SK-N-SH treated with all-trans-retinoic acid at 6 μM for 48 hours (cell line): ENCODE data around the gene FGGY.

ENCODE experiments used
- ATAC-seq: fragments of 200-7000 bp; cut with Tn5 transposase; 3 replicates; pipeline ENCODE4 v1.9.1; 2020; ENCODE audit warnings: mild to moderate bottlenecking, moderate library complexity
- ARNTL ChIP-seq: fragments of 450-650 bp; formaldehyde crosslinking; IDR thresholded peaks from 2 replicates; pipeline ENCODE4 v1.5.0; 2020; ENCODE audit warnings: low read depth, mild to moderate bottlenecking, moderate library complexity, borderline replicate concordance
- BACH2 ChIP-seq: fragments of 250-450 bp; sonication (Bioruptor Pico); IDR thresholded peaks from 2 replicates; pipeline ENCODE4 v1.9.0; 2021; ENCODE audit warnings: mild to moderate bottlenecking, borderline replicate concordance
- CREB5 ChIP-seq: fragments of 250-450 bp; sonication (Bioruptor Pico); IDR thresholded peaks from 2 replicates; pipeline ENCODE4 v1.5.1; 2020; ENCODE audit warnings: low read depth, mild to moderate bottlenecking, moderate library complexity
- CSRNP3 ChIP-seq: fragments of 250-450 bp; sonication (Bioruptor Pico); IDR thresholded peaks from 2 replicates; pipeline ENCODE4 v1.5.1; 2021; ENCODE audit warnings: mild to moderate bottlenecking, moderate library complexity
- ESRRG ChIP-seq: fragments of 250-450 bp; sonication (Bioruptor Pico); IDR thresholded peaks from 2 replicates; pipeline ENCODE4 v1.6.1; 2021; ENCODE audit warnings: mild to moderate bottlenecking
- GLIS3 ChIP-seq: fragments of 250-450 bp; sonication (Bioruptor Pico); IDR thresholded peaks from 2 replicates; pipeline ENCODE4 v1.5.0; 2020; ENCODE audit warnings: mild to moderate bottlenecking, moderate library complexity
- ISL1 ChIP-seq: fragments of 250-450 bp; sonication (Bioruptor Pico); IDR thresholded peaks from 2 replicates; pipeline ENCODE4 v2.1.2; 2022; ENCODE audit warnings: mild to moderate bottlenecking, moderate library complexity
- OSR1 ChIP-seq: fragments of 250-450 bp; sonication (Bioruptor Pico); IDR thresholded peaks from 2 replicates; pipeline ENCODE4 v1.8.0; 2022; ENCODE audit warnings: moderate library complexity, mild to moderate bottlenecking, inconsistent platforms
- PPARA ChIP-seq: fragments of 250-450 bp; sonication (Bioruptor Pico); IDR thresholded peaks from 2 replicates; pipeline ENCODE4 v1.5.0; 2020; ENCODE audit warnings: mild to moderate bottlenecking, borderline replicate concordance
- RARB ChIP-seq: fragments of 250-450 bp; sonication (Bioruptor Pico); IDR thresholded peaks from 2 replicates; pipeline ENCODE4 v1.8.0; 2021; ENCODE audit warnings: mild to moderate bottlenecking, moderate library complexity
- TOX ChIP-seq: fragments of 250-450 bp; sonication (Bioruptor Pico); IDR thresholded peaks from 2 replicates; pipeline ENCODE4 v1.8.0; 2021; ENCODE audit warnings: mild to moderate bottlenecking, moderate library complexity, borderline replicate concordance
- ZFP3 ChIP-seq: fragments of 250-450 bp; sonication (Bioruptor Pico); IDR thresholded peaks from 2 replicates; pipeline ENCODE4 v1.5.0; 2020; ENCODE audit warnings: mild to moderate bottlenecking, moderate library complexity
- ZNF565 ChIP-seq: fragments of 450-650 bp; formaldehyde crosslinking; conservative IDR thresholded peaks from 2 replicates; pipeline ENCODE4 v1.5.0; 2020; ENCODE audit warnings: low read depth, mild to moderate bottlenecking, moderate library complexity
- ZNF70 ChIP-seq: fragments of 450-650 bp; formaldehyde crosslinking; IDR thresholded peaks from 2 replicates; pipeline ENCODE4 v1.5.0; 2020; ENCODE audit warnings: mild to moderate bottlenecking, moderate library complexity
- TF ChIP-seq, protein P1 (sequence below): fragments of 250-450 bp; sonication (Bioruptor Pico); IDR thresholded peaks from 2 replicates; pipeline ENCODE4 v1.8.0; 2020; ENCODE audit warnings: mild to moderate bottlenecking, moderate library complexity, borderline replicate concordance
- TF ChIP-seq, protein P2 (sequence below): fragments of 250-450 bp; sonication (Bioruptor Pico); IDR thresholded peaks from 2 replicates; pipeline ENCODE4 v1.8.0; 2021; ENCODE audit warnings: low read depth, mild to moderate bottlenecking, moderate library complexity, borderline replicate concordance

The FGGY gene

GRCh38 chr1:59701376-59701775 lies 404.5 kb downstream of the FGGY start (continued):
- TF ChIP-seq ZNF565 (CRISPR knock-in tag) (no peak), ESRRG (no peak), PPARA (CRISPR knock-in tag) (no peak)

GRCh38 chr1:59703226-59703917 lies 406.5 kb downstream of the FGGY start:
- ATAC-seq, result peak; percentile 77
- peak; percentile 47; the same call in 1 of the 2 replicates for TF ChIP-seq ISL1 (CRISPR knock-in tag)
- no peak for TF ChIP-seq CREB5 (CRISPR knock-in tag)
- no peak for TF ChIP-seq ZNF70 (CRISPR knock-in tag)

- peak; percentile 28 for ATAC-seq
- TF ChIP-seq ZNF565 (CRISPR knock-in tag) (no peak), ARNTL (CRISPR knock-in tag) (no peak), CREB5 (CRISPR knock-in tag) (no peak), GLIS3 (CRISPR knock-in tag) (no peak), ESRRG (no peak), TOX (CRISPR knock-in tag) (no peak), ZFP3 (no peak), CSRNP3 (CRISPR knock-in tag) (no peak), ZNF70 (CRISPR knock-in tag) (no peak)
- TF ChIP-seq, protein P1, sequence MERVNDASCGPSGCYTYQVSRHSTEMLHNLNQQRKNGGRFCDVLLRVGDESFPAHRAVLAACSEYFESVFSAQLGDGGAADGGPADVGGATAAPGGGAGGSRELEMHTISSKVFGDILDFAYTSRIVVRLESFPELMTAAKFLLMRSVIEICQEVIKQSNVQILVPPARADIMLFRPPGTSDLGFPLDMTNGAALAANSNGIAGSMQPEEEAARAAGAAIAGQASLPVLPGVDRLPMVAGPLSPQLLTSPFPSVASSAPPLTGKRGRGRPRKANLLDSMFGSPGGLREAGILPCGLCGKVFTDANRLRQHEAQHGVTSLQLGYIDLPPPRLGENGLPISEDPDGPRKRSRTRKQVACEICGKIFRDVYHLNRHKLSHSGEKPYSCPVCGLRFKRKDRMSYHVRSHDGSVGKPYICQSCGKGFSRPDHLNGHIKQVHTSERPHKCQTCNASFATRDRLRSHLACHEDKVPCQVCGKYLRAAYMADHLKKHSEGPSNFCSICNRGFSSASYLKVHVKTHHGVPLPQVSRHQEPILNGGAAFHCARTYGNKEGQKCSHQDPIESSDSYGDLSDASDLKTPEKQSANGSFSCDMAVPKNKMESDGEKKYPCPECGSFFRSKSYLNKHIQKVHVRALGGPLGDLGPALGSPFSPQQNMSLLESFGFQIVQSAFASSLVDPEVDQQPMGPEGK (CRISPR knock-in tag), result no peak
- TF ChIP-seq, protein P2, sequence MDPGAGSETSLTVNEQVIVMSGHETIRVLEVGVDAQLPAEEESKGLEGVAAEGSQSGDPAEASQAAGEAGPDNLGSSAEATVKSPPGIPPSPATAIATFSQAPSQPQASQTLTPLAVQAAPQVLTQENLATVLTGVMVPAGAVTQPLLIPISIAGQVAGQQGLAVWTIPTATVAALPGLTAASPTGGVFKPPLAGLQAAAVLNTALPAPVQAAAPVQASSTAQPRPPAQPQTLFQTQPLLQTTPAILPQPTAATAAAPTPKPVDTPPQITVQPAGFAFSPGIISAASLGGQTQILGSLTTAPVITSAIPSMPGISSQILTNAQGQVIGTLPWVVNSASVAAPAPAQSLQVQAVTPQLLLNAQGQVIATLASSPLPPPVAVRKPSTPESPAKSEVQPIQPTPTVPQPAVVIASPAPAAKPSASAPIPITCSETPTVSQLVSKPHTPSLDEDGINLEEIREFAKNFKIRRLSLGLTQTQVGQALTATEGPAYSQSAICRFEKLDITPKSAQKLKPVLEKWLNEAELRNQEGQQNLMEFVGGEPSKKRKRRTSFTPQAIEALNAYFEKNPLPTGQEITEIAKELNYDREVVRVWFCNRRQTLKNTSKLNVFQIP (CRISPR knock-in tag), result no peak
- TF ChIP-seq, all 23 proteins: peak for 0
These were observed 407.1 kb downstream of the FGGY start for GRCh38 chr1:59703918-59704378.

DNA sequence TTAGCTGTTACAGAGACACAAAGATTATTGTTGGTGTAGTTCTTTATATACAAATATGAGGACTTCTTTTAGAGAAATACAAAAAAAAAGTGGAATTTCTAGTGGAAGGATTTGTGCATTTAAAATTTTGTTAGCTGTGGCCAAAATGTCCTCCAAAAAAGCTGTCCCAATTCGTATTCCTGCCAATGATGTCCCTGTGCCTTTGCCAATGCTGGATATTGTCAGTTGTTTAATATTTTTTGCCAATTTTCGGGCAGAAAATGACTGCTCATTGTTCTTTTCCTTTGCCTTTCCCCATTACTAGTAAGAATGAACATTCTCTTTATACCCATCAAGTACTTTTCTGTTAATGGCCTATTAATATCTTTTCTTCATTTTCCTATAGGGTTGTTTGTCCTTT lies 407.8 kb downstream of the FGGY start:
- TF ChIP-seq BACH2, result no peak
- no peak for TF ChIP-seq RARB (CRISPR knock-in tag)
- no peak for TF ChIP-seq OSR1
- TF ChIP-seq CREB5 (CRISPR knock-in tag), result no peak
- TF ChIP-seq, protein P1 (CRISPR knock-in tag), result no peak
- TF ChIP-seq, all 23 proteins: peak for 0

More for the DNA sequence above, 407.8 kb downstream of the FGGY start:
- no peak for ATAC-seq
